ENCODE data around the gene CBR3. TPM values are rescaled to one million over a fixed set of nuclear protein-coding genes. Genes with fewer than 3 reads are reported as not detected.

CBR3 gene
- total RNA-seq = 2.3 TPM

GRCh38 chr21:36134803-36135390 lies at the start of gene CBR3:
CBR3 (plus strand) TSS chr21:36135079; CDS start chr21:36135193, 114 bp downstream.

GRCh38 chr21:36156815-36157670 lies 22.2 kb downstream of the CBR3 start, which contains the start of gene DOP1B:
DOP1B (plus strand) TSS chr21:36156824; CDS start chr21:36164734, 7,910 bp downstream.

Other genes with a start within 250 kb of the CBR3 start
- 25.5 TPM for gene SETD4, start 74.6 kb upstream of the CBR3 start, total RNA-seq
- 110 TPM for gene CBR1, start 65.1 kb upstream of the CBR3 start, total RNA-seq
- gene DOP1B, start 21.7 kb downstream of the CBR3 start, total RNA-seq = 12.9 TPM
- gene MORC3, start 185.1 kb downstream of the CBR3 start, total RNA-seq = 45.9 TPM